HG02840 (cell line): ENCODE results near the gene TPST2.
A peak's percentile ranks its signal among the peaks of the same experiment; 100 is the strongest.

ENCODE experiments used
- ATAC-seq: cut with Tn5 transposase; IDR thresholded peaks from one replicate; pipeline ENCODE4 v1.9.1; 2021; ENCODE audit warnings: mild to moderate bottlenecking, moderate library complexity, moderate number of reproducible peaks; ENCODE audit not compliant: unreplicated experiment, low FRiP score

The TPST2 gene

GRCh38 chr22:26508148-26508547 is 81.8 kb downstream of the TPST2 start:
- ATAC-seq: no peak

GRCh38 chr22:26503758-26504157 is 86.2 kb downstream of the TPST2 start:
- ATAC-seq: no peak

DNA sequence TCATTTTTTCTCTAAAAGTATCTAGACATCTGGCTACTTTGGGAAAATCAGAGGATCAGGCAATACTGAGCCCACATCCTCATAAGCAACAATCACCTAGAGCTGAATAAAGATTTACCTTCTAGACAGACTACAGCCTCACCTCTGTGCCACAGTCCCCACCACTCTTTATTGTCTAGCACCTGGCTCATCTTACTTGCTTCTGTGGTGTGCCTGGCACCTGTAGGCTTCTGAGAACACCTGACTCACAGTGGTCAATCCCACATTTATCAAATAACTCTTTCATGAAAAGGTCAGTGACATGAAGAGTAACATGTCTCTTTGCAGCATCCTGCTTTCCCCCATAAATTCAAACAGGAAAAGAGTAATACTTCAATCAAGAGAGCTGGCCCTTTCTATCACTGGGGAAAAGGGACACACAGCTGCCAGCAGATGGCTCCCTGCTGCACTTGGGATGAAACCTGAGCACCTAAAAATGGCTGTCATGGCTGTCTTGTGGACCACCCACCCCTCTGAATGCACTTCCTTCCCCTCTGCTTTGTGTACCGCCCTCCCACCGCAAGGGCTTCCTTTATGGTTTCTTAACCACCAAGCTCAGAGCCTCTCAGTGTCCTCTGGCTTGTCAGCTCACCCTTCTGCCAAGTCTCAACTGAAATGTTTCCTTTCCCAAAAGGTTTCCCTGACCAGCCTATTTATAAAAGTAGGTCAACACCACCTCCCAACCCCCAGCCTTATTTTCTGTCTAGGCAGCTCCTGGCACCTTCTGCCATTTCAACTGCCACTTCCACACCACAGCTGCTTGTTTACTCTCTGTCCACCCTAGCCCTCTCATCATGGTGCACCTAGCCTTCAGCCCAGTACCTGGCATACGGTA is 87.0 kb downstream of the TPST2 start:
- no peak for ATAC-seq

GRCh38 chr22:26501996-26502395 is 87.9 kb downstream of the TPST2 start:
- ATAC-seq: no peak

- ATAC-seq: no peak
Measured at GRCh38 chr22:26499188-26499703, 90.7 kb downstream of the TPST2 start.

DNA sequence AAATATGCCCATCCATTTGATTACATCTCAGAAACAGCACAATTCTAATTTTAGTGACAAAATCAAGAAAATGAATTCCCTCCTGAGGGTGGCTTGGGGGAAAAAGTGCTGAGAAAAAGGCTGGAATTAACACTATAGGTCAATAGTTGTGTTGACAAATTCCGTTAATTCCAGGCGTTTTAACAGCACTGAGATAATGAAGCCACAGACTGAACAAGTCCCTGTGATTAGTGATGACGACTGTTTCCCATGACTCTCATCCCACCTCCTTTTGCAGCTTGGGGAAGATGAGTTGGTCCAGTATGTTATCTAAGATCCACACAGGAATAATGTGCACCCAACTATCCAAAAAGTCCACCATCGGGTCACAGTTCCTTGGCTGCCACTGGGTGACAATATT is 93.5 kb downstream of the TPST2 start:
- ATAC-seq: no peak

DNA sequence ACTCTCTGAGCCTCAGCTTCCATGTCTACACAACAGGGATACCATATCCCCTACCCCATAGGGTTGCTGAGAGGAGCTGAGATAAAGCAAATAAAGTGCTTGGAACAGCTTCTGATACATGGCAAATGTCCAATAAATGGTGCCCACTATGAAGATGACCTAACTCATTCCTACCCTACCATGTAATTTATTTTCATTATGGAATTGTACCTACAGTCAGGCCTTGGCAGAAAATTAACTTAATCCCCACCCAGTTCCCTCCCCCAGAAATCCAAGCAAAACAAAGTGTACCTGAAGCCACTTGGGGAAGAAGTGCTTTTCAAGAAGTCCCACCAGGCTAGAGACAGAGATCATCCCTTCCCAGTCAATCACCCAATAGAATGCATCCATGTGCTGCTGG is 95.4 kb downstream of the TPST2 start:
- no peak for ATAC-seq

DNA sequence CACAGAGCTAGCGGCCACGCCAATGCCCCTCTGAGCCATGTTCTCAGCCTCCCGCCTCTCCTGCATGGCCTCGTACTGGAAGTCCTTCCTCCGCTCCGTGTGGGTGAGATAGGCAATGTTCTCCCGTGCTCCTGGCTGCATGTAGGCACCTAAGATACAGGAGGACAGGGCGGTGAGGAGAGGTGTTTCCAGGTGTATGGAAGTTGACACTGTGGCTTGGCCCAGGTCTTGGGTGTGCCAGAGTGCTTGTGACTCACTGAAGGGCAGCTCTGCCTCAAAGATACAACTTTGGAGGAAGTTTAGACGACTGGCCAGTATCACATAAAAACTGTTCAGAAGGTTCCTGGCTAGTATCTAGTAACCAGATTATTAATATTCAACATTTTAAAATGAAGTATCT is 97.7 kb downstream of the TPST2 start:
- ATAC-seq: no peak

DNA sequence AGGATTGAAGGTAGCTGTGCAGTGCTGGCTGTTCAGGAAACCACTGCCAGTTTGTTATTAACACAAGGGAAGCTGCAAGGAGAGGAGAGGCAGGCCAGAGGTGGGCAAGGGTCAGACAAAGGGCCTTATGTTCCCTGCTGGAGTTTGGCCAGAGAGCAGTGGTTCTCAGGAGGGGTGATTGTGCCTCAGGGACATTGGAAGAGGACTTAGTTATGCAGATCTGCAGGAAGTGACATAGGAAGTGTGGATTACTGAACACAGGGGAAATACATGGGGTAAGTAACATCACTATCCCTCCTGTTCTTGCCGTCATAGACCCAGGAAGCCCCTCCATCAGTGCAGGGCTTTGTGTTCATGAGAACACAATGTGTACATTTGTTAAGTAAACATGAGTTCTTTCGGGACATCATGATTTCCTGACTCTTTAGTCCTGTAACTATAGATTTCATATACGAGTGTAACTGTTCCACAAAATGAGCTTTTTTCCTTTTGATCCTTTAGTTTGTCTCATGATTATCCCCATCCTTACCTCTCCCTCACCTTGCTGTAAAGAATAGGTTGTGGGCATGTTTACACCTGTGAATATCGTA is 100.4 kb downstream of the TPST2 start:
- ATAC-seq: no peak

- ATAC-seq: no peak
Measured at GRCh38 chr22:26487996-26488395, 101.9 kb downstream of the TPST2 start.

- ATAC-seq: no peak
Measured at GRCh38 chr22:26486394-26486793, 103.5 kb downstream of the TPST2 start.

DNA sequence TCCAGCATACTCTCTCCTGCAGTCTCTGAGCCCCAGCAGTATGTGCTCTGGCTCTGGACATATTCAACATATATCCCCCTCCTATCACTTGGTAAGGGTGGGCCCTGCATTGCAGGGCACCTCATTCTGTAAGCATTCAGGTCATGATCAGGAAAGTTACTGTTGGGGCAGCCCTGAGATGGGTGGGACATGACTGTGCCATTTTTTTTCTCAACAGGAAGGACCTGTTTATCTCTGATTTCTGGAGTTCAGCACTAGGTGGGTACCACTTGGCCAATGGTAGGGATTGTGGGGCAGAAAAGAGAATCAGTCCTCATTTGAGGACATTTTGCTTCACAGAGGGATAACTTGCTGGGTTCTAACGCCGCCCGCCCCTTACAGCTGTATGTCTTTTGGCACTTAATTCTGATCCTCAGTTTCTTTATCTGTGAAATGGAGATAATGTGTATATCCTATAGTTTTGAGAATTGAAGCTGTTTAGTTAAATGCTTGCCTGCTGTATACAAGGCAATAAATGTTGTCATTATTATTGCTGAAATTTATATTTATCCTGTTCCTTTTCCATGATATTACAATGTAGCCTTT is 104.0 kb downstream of the TPST2 start:
- ATAC-seq: no peak

- no peak for ATAC-seq
Measured at GRCh38 chr22:26485013-26485412, 104.9 kb downstream of the TPST2 start.

DNA sequence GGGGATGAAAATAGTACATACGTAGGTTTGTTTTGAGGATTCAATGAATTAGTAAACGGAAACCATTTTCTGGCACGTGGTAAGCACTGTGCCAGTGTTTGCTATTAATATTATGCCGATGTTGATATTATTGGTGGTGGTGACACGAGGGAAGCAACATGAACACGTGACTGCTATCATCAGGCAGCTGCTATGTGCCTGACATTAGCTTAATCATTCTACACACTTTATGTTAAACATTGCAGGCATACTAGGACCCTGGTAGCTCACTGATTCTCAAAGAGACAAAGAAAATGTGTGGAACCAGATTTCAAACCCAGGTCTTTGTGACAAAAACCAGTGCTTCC is 105.6 kb downstream of the TPST2 start:
- no peak for ATAC-seq

GRCh38 chr22:26483439-26484359 is 106.2 kb downstream of the TPST2 start, which contains the start of the genes HPS4 and SRRD:
HPS4 (minus strand) TSS chr22:26483783; CDS start chr22:26481762, 2,021 bp downstream.
SRRD (plus strand) TSS chr22:26483877; CDS start chr22:26483891, 14 bp downstream.
- ATAC-seq: peak; percentile 76

DNA sequence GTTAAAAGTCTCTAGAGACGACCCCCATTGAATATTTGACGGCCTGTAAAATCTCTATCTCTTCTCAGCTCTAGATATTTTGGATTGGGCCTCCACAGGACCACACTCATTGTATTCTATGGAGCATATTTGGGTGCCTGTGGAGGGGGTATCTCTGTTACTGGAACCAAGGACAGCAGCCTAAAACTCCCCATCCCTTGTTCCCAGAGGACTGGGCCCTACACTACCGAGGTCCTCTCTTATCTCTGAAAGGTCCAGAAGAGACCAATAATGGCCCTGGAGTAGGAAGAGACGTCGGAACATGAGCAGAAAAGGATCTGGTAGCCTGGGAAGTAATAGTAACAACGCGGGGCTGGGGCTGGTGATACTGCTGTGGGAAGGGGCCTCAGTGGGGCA is 106.9 kb downstream of the TPST2 start:
- ATAC-seq: peak; percentile 9

DNA sequence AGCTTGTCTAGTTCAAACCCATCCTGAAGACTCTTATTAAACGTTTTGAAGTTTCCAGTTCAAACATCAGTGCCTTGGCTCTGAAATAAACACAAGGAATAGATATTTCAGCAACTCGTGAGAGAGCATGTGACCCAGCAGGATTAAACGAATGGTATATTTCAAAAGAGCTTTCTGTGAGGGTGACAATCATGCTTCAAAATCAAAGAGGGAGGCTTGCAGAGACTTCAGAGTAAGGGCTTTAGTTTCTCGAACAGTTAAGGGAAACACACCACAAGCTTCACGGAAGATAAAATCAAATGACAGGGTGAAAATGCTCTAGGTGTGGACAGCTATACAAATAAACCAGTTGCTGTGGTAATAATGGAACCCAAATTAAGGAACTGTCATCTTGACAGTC is 107.8 kb downstream of the TPST2 start:
- ATAC-seq: no peak

DNA sequence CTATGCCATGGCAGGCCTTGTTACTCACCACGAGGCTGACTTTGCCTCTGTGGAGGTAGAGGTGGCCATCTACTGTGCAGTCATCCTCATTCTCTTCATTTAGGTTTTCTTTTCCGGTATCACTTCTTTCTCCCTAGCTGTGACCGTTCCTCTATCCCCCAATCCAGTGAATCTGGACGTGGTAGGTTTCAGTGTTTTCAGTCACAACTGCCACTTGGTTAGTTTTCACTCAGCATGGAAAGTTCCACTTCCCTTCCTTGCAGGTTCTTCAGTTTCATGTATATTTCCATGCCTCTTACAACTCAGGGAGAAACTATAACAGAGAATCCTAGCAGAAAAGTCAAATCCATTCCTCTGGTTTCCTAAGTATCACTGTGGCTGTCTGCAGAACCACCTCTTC is 108.2 kb downstream of the TPST2 start:
- ATAC-seq: no peak

- ATAC-seq: no peak
Measured at GRCh38 chr22:26481112-26481693, 108.7 kb downstream of the TPST2 start.

- no peak for ATAC-seq
Measured at GRCh38 chr22:26480611-26480932, 109.4 kb downstream of the TPST2 start.
